Measurements from ENCODE around the gene BBS1.

- TF ChIP-seq EZH2phosphoT487 (IDR thresholded peaks at IDR 0.05; ENCODE audit: borderline replicate concordance), result no peak
- TF ChIP-seq CTCF (conservative IDR thresholded peaks at IDR 0.05; ENCODE audit: low read length), result no peak
Observed at GRCh38 chr11:66561975-66562248, 51.5 kb downstream of the BBS1 start.
